Measurements from ENCODE around the gene SLF2.

SLF2 gene

DNA sequence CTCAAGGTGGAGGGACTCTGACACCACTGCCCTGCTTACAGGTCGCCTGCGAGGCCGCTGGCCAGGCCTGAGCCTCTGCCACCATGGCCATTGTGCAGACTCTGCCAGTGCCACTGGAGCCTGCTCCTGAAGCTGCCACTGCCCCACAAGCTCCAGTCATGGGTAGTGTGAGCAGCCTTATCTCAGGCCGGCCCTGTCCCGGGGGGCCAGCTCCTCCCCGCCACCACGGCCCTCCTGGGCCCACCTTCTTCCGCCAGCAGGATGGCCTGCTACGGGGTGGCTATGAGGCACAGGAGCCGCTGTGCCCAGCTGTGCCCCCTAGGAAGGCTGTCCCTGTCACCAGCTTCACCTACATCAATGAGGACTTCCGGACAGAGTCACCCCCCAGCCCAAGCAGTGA lies 89.7 kb downstream of the SLF2 start:
- Histone ChIP-seq H3K27me3 (no peaks in the 10 kb centered on the region), H3K4me1 (ENCODE audit: control insufficient read depth in 1 of 2, insufficient read depth in 1 of 2, low read depth in 1 of 2, low read length in 1 of 2) (peaks cover 21 to 29% of the 10 kb centered on the region in 2 experiments), H3K27ac (no peak overlapping the region), H3K4me3 (ENCODE audit: low read depth in 1 of 2, low read length in 1 of 2) (no peak overlapping the region), H3K36me3 (peaks cover 15% of the 10 kb centered on the region), H3K9me3 (no peaks in the 10 kb centered on the region)
- TF ChIP-seq, protein P1, sequence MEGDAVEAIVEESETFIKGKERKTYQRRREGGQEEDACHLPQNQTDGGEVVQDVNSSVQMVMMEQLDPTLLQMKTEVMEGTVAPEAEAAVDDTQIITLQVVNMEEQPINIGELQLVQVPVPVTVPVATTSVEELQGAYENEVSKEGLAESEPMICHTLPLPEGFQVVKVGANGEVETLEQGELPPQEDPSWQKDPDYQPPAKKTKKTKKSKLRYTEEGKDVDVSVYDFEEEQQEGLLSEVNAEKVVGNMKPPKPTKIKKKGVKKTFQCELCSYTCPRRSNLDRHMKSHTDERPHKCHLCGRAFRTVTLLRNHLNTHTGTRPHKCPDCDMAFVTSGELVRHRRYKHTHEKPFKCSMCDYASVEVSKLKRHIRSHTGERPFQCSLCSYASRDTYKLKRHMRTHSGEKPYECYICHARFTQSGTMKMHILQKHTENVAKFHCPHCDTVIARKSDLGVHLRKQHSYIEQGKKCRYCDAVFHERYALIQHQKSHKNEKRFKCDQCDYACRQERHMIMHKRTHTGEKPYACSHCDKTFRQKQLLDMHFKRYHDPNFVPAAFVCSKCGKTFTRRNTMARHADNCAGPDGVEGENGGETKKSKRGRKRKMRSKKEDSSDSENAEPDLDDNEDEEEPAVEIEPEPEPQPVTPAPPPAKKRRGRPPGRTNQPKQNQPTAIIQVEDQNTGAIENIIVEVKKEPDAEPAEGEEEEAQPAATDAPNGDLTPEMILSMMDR (IDR thresholded peaks at IDR 0.05), result no peak

DNA sequence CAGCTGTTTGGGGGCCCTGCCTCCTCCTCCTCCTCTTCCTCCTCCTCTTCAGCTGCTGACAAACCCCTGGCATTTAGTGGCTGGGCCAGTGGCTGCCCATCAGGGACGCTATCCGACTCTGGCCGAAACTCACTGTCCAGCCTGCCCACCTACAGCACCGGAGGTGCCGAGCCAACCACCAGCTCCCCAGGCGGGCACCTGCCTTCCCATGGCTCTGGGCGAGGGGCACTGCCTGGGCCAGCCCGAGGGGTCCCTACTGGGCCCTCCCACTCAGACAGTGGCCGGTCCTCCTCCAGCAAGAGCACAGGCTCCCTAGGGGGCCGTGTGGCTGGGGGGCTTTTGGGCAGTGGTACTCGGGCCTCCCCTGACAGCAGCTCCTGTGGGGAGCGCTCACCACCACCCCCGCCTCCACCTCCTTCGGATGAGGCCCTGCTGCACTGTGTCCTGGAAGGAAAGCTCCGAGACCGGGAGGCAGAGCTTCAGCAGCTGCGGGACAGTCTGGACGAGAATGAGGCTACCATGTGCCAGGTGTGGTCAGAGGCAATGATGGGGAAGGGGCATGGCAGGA lies 91.0 kb downstream of the SLF2 start:
- TF ChIP-seq, protein P1 (IDR thresholded peaks at IDR 0.05), result no peak
- H3K4me1 ChIP-seq (ENCODE audit: control insufficient read depth in 1 of 2, insufficient read depth in 1 of 2, low read depth in 1 of 2, low read length in 1 of 2), result peaks cover 10 to 17% of the 10 kb centered on the region in 2 experiments
- peaks cover 15% of the 10 kb centered on the region for H3K36me3 ChIP-seq
- no peaks in the 10 kb centered on the region for H3K27me3 ChIP-seq
- no peak overlapping the region for H3K4me3 ChIP-seq (ENCODE audit: low read depth in 1 of 2, low read length in 1 of 2)
- no peak overlapping the region for H3K27ac ChIP-seq
- no peaks in the 10 kb centered on the region for H3K9me3 ChIP-seq

DNA sequence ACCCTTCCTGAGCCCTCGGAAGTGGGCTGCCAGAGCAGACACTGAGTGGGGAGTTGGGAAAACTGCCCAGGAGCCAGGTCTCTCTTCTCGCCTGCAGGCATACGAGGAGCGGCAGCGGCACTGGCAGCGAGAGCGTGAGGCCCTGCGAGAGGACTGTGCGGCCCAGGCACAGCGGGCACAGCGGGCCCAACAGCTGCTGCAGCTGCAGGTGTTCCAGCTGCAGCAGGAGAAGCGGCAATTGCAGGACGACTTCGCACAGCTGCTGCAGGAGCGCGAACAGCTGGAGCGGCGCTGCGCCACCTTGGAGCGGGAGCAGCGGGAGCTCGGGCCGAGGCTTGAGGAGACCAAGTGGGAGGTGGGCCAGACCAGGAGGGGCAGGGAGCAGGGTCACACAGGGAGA lies 92.6 kb downstream of the SLF2 start:
- Histone ChIP-seq H3K36me3 (peaks cover 15% of the 10 kb centered on the region), H3K9me3 (no peaks in the 10 kb centered on the region), H3K4me1 (ENCODE audit: control insufficient read depth in 1 of 2, insufficient read depth in 1 of 2, low read depth in 1 of 2, low read length in 1 of 2) (peaks cover 0 to 5% of the 10 kb centered on the region in 2 experiments), H3K4me3 (ENCODE audit: low read depth in 1 of 2, low read length in 1 of 2) (no peak overlapping the region), H3K27ac (no peak overlapping the region), H3K27me3 (no peaks in the 10 kb centered on the region)
- TF ChIP-seq, protein P1 (IDR thresholded peaks at IDR 0.05), result no peak

GRCh38 chr10:101005869-101006567 lies 93.3 kb downstream of the SLF2 start:
- H3K27me3 ChIP-seq, result no peaks in the 10 kb centered on the region
- no peak overlapping the region for H3K27ac ChIP-seq
- no peaks in the 10 kb centered on the region for H3K9me3 ChIP-seq
- no peaks in the 10 kb centered on the region for H3K4me1 ChIP-seq (ENCODE audit: control insufficient read depth in 1 of 2, insufficient read depth in 1 of 2, low read depth in 1 of 2, low read length in 1 of 2)
- TF ChIP-seq, protein P1 (IDR thresholded peaks at IDR 0.05), result no peak
- peaks cover 15% of the 10 kb centered on the region for H3K36me3 ChIP-seq
- H3K4me3 ChIP-seq (ENCODE audit: low read depth in 1 of 2, low read length in 1 of 2), result no peak overlapping the region

DNA sequence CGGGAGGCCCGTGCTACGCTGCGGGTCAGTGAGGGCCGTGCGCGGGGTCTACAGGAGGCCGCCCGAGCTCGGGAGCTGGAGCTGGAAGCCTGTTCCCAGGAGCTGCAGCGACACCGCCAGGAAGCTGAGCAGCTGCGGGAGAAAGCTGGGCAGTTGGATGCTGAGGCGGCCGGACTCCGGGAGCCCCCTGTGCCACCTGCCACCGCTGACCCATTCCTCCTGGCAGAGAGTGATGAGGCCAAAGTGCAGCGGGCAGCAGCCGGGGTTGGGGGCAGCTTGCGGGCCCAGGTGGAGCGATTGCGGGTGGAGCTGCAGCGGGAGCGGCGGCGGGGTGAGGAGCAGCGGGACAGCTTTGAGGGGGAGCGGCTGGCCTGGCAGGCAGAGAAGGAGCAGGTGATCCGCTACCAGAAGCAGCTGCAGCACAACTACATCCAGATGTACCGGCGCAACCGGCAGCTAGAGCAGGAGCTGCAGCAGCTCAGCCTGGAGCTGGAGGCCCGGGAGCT lies 93.9 kb downstream of the SLF2 start:
- no peak overlapping the region for H3K4me3 ChIP-seq (ENCODE audit: low read depth in 1 of 2, low read length in 1 of 2)
- H3K36me3 ChIP-seq, result peaks cover 15% of the 10 kb centered on the region
- H3K4me1 ChIP-seq (ENCODE audit: control insufficient read depth in 1 of 2, insufficient read depth in 1 of 2, low read depth in 1 of 2, low read length in 1 of 2), result no peaks in the 10 kb centered on the region
- no peaks in the 10 kb centered on the region for H3K27me3 ChIP-seq
- H3K27ac ChIP-seq, result no peak overlapping the region
- no peaks in the 10 kb centered on the region for H3K9me3 ChIP-seq
- TF ChIP-seq, protein P1 (IDR thresholded peaks at IDR 0.05), result no peak
